ENCODE measurements around the gene FCN3.
"Not testable (repeated sequence)": the region's sequence is repeated elsewhere in the genome, so short reads cannot be mapped to it uniquely, and the experiment has no call there.

FCN3 gene

GRCh38 chr1:27374362-27375086, at the start of gene FCN3:
FCN3 (minus strand) TSS chr1:27374824; CDS start chr1:27374818, 6 bp downstream.
- DNase-seq (ENCODE audit: low read depth): no peak

GRCh38 chr1:27423709-27424108, 49.1 kb upstream of the FCN3 start:
- no peak for DNase-seq (ENCODE audit: low read depth)

GRCh38 chr1:27418326-27419185, 43.9 kb upstream of the FCN3 start:
- peak; percentile 86 for DNase-seq (ENCODE audit: low read depth)

GRCh38 chr1:27417713-27418112, 43.1 kb upstream of the FCN3 start:
- no peak for DNase-seq (ENCODE audit: low read depth)

DNA sequence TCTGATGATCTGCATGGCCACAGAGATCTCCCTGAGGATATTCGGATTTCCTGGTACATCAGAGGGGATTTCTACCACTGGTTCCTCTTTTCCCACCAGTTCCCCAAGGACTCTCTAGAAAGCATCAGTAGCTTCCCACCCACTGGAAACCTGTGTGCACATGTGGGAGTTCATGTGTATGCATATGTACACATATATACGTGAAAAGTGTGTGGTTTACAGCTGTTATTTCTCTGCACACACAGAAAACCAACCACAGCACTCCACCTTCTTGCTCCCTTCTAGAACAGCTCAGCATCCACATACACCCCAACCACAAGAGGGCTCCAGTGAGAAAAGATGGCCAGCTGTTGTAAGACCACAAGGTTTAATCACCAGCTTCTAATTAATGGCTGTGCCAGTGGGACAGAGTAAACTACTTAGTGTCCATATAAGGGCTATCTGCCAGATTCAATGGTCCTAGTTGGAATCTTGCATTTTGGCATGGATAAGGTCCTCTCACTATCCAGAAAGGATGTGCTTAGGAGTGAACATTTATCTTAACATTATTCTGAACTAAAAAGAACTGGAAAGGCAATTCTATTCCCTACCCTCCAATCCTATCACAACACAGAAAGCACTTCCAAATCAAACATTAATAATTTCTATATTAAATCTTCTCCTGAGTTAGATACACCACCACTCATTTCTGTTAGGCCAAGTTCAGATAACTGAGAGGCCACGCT, 41.9 kb upstream of the FCN3 start:
- DNase-seq (ENCODE audit: low read depth): no peak

- DNase-seq (ENCODE audit: low read depth): no peak
Measured at GRCh38 chr1:27414091-27414490, 39.5 kb upstream of the FCN3 start.

DNA sequence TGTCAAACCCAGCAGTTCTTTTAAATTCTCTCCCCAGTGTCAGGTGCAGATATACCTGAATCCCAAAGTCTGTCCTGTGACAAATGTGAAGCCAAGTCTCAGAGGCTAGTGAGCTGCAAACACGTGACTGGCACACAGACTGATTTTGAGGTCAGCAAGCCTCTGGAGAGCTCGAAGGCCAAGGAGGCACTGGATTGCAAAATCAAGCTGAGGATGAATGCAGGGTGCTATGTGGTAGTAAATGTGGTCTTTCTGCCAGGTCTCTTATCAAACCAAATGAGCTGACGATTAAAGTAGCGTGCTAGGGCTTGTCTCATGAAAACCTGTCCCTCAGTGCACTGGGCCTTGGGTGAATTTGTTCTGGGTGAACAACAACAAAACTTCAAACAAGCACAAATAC, 38.4 kb upstream of the FCN3 start:
- no peak for DNase-seq (ENCODE audit: low read depth)

DNA sequence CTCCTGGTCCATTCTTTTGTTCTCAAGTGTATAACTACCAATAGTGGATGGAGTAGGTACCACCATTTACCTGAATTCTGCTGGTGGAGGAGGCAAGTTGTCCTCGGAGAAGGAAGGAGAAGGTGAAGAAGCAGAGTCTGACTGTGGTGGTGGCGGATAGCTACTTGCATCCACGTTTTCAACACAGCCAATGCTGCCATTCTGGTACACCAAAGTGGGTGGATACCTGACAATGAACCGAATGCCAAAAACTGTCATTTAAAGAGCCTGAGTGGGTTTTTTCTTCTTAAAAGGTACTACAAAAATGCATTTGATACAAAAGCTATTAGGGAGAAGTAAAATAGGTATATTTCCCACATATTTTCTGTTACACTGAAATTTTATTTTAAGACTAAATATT, 37.9 kb upstream of the FCN3 start:
- DNase-seq (ENCODE audit: low read depth): no peak

GRCh38 chr1:27410709-27411108, 36.1 kb upstream of the FCN3 start:
- DNase-seq (ENCODE audit: low read depth): no peak

- no peak for DNase-seq (ENCODE audit: low read depth)
Measured at GRCh38 chr1:27409669-27410068, 35.0 kb upstream of the FCN3 start.

DNA sequence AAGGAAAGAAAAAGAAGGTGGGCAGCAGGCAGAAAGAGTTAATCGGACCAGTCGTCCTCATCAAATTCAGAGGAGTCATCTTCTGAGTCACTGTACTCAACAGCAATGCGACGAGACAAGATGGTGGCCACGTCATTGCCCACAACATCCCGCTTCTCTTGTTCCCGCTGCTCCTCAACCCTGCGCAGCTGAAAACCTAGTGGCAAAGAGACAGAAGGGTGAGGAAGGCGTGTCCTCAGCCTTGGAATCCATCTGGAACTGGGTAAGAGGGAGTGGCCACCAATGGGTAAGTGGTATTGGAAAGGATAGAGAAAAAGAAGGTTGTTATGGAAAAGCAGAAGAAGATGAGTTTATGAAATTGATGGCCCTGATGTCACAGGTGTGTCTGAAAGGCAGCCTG, 33.5 kb upstream of the FCN3 start:
- no peak for DNase-seq (ENCODE audit: low read depth)

DNA sequence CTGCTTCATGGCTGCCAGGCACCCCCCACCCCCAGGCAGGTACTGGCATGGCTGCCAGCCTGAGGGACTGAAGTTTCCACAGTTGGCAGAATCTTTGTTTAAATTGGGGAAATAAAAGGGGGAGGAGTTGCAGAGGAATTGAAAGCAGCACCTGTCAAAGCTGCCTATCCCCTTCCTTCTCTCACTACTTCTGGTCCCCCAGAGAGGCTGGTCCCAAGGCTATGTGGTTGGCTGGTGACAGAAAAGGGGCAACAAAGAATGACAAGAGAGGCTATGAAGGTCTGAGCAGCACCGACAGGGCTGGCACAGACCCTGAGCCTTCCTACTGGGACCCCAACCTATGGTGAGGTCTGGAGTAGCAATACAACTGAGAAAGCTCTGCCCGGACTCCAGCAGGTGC, 32.2 kb upstream of the FCN3 start:
- not testable (repeated sequence) for DNase-seq (ENCODE audit: low read depth)

- no peak for DNase-seq (ENCODE audit: low read depth)
Measured at GRCh38 chr1:27406362-27406680, 31.7 kb upstream of the FCN3 start.

DNA sequence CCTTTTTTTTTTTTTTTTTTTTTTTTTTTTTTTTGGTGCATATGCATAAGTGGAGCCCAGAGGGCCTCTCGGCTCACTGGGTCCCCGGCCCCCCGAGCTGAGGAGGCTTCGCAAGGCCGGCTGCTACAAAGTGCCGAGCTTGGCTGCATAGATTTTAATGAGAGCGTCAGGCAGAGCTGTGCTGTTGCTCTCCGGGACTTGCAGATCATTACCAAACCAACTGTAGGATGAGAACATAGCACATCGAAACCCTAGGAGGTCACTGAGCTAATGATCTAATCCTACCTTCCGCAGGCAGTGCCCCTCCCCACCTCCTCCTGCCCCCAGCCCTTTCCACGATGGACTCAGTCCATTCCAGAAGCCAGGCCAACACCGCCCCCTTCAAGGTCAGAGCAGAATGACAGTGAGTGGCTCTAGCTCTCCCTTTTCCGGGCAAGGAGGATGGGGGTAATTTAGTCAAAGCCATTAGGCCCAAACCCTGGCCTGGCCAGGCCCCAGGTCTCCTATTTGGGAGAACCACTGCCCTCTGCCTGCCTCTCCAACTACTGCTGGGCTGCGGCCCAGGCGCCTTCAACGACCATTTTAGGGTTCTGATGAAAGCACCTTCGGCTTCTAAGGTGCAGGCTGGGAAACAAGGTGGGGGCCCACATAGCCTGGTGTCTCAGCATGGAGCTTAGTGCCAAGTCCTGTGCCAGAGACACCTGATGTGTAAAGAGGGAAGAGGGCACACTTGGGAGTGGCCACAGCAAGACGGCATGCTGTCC, 31.2 kb upstream of the FCN3 start:
- DNase-seq (ENCODE audit: low read depth): not testable (repeated sequence)

- DNase-seq (ENCODE audit: low read depth): no peak
Measured at GRCh38 chr1:27405074-27405473, 30.4 kb upstream of the FCN3 start.

GRCh38 chr1:27403931-27404330, 29.3 kb upstream of the FCN3 start:
- no peak for DNase-seq (ENCODE audit: low read depth)

- DNase-seq (ENCODE audit: low read depth): no peak
Measured at GRCh38 chr1:27403065-27403726, 28.6 kb upstream of the FCN3 start.

DNA sequence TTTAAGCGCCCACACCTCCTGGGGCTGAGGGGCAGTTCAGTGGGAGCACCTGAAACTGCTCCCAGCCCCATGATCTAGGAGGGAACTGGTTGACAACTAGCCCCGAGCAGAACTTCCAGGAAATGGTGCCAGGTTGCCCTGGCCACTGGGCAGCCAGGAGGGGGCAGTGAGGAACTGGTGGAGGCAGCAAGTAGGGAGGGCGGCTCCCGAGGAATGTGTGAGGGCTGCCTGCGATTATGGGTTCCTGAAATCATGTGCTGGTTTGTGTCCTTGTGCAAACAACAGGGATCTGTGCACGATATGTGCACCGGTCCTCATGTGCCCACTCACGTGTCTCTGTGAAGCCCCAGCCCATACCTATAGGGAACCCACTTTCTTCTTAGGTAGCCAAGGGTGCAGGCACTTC, 27.7 kb upstream of the FCN3 start:
- no peak for DNase-seq (ENCODE audit: low read depth)

GRCh38 chr1:27400963-27401341, 26.3 kb upstream of the FCN3 start:
- DNase-seq (ENCODE audit: low read depth): no peak

GRCh38 chr1:27400082-27400962, 25.7 kb upstream of the FCN3 start:
- DNase-seq (ENCODE audit: low read depth): no peak

Measured in GM04503 (cell line).